A549 (cell line): ENCODE measurements around the gene ADARB2.

ENCODE experiments used
- CEBPB ChIP-seq, 2 experiments: fragments of >200 bp in 1 of 2; sonication (Bioruptor Twin) in 1 of 2; formaldehyde crosslinking in 1 of 2; IDR thresholded peaks; 2 replicates each; pipeline ENCODE4 v1.6.1; 2012 to 2016
- CHD2 ChIP-seq: fragments of 150-350 bp; IDR thresholded peaks from 2 replicates; pipeline ENCODE4 v1.6.1; 2014; ENCODE audit warnings: low read length; ENCODE audit not compliant: partially characterized antibody
- CTCF ChIP-seq: fragments of >200 bp; sonication (Bioruptor Twin); formaldehyde crosslinking; IDR thresholded peaks from 3 replicates; pipeline ENCODE4 v1.5.1; 2016
- MYC ChIP-seq: IDR thresholded peaks from 2 replicates; pipeline ENCODE4 v1.6.1; 2012; ENCODE audit warnings: mild to moderate bottlenecking, inconsistent platforms, low read length, improper control_type of control experiment, borderline replicate concordance
- POLR2A ChIP-seq: IDR thresholded peaks from 2 replicates; pipeline ENCODE4 v1.6.1; 2012; ENCODE audit warnings: mild to moderate bottlenecking, low read length
- POLR2AphosphoS2 ChIP-seq: conservative IDR thresholded peaks from 2 replicates; pipeline ENCODE4 v1.6.1; 2012; ENCODE audit warnings: low read length, improper control_type of control experiment, inconsistent platforms

- TF ChIP-seq CEBPB (IDR thresholded peaks at IDR 0.05): no peak
- TF ChIP-seq MYC: no peak
- no peak for TF ChIP-seq CTCF
- TF ChIP-seq CHD2: no peak
- TF ChIP-seq POLR2A: no peak
- no peak for TF ChIP-seq POLR2AphosphoS2
Observed at GRCh38 chr10:1358860-1359625, 378.3 kb downstream of the ADARB2 start.
